GM12892 (cell line): ENCODE results near the gene TTC9.

ENCODE experiments used
- POLR2A ChIP-seq: IDR thresholded peaks from 2 replicates; pipeline ENCODE4 v1.6.1; 2011; ENCODE audit warnings: low read depth, low read length, control low read depth
- POLR2AphosphoS5 ChIP-seq: IDR thresholded peaks from 2 replicates; pipeline ENCODE4 v1.6.1; 2011; ENCODE audit warnings: low read depth, low read length, control low read depth
- TAF1 ChIP-seq: IDR thresholded peaks from 2 replicates; pipeline ENCODE4 v1.6.1; 2011; ENCODE audit warnings: low read depth, mild to moderate bottlenecking, control low read depth, low read length, borderline replicate concordance

DNA sequence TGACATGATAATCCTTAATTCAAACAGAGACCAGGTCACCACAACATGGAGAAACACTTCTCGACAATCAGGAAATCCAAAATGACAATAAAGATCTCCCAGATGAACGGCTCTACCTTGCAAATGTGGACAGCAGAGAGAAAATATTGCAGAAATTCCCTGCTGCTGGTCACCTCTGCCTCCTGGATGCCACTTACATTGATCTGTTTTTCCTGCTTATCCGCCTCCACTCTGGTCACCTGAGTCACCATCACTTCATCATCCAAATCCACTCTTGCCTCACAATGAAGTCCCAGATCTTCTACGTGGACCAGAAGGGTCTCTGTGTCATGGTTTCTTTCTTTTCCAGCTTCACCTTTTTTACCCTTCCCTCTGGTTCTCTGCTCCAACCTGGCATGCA, 21.1 kb downstream of the TTC9 start:
- TF ChIP-seq POLR2A (no peak), POLR2AphosphoS5 (no peak), TAF1 (no peak)
